ENCODE measurements around the gene CENPF.

CENPF gene

DNA sequence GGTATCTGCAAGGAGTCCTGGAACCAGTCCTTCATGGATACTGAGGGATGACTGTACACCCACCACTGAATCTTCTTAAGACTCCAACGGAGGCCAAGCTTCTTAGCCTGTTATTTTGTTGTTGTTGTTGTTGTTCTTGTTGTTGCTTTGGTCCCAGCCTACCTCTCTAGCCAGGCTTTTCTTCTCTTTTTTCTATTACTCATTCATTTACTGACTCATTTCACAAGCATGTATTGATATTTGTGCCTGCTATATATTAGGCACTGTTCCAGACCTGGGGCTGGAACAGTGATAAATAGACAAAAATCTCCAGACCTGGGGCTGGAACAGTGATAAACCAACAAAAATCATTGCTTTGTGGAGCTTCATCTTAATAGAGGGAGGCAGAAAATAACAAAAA, 20.4 kb downstream of the CENPF start:
- no peak for DNase-seq (ENCODE audit: low read depth)

DNA sequence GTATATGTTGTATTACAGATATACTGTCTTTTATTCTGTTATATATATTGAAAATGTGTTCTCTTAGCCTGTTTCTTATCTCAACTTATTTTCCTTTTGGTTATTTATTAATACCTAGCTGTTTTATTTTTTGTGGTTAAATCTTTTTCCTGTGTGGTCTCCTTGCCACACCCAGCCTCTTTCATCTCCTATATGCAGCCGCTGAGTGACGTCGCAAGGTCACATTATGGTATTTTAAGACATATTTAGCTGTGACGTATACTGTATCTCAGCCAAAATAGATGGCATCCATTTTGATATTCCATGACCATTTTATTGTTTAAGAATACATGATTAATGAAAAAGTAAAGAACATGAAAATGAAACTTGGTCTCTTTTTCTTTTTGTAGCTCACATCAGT, 29.1 kb downstream of the CENPF start:
- DNase-seq (ENCODE audit: low read depth), result no peak

DNA sequence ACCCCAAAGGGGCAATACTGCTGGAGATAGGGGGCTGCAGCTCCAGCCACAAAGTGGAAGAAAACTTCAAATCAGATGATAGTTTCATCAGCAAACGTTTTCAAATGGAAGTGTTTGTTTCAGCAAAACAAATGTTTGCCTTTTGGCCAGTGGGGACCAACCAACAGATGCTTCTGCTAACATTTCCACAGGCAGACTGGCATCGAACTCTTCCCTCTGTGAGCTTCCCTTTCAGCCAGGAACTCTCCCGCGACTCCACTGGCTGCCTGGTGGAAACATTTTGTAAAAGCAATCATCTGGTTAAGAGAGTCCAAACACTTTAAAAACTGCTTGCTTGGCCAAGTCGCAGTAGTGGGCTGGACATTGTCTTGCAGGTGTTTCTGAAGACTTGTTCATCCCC, 30.7 kb downstream of the CENPF start:
- no peak for DNase-seq (ENCODE audit: low read depth)

DNA sequence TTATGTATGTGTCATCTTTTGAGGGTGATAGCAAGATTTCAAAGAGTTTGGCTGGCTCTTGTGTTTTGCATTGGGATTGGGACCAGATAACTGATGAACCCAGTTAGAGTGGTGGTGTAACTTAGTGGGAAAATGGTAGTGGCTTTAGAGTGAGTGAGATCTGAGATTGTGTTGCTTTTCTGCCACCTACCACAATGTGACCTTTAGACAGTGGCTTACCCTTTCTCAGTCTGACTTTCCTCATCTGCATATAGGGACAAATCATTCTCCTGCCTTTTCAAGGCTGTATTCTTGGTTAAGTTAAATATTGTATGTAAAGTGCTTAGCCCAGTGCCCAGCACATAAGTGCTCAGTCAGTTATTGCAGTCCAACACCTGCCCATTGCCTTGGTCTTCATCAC, 31.3 kb downstream of the CENPF start:
- DNase-seq (ENCODE audit: low read depth), result no peak

DNA sequence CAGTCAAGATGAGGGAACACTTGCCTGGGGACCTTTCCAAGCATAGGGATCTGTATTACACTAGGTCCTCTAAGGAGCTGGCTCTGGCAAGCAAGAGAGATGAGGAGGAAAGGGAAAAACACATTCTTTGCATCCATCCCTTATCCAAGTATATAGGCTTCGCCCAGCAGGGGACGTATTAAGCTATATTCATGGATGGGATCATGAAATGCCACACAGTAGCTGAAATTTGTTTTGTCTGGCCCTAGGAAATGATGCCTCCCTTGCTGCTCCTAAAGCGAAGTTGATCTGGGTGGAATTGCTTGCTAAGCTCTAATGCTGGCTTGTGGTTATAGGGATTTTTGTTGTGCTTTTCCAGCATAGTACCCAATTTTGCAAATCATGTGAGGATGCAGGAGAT, 32.1 kb downstream of the CENPF start:
- DNase-seq (ENCODE audit: low read depth), result no peak

DNA sequence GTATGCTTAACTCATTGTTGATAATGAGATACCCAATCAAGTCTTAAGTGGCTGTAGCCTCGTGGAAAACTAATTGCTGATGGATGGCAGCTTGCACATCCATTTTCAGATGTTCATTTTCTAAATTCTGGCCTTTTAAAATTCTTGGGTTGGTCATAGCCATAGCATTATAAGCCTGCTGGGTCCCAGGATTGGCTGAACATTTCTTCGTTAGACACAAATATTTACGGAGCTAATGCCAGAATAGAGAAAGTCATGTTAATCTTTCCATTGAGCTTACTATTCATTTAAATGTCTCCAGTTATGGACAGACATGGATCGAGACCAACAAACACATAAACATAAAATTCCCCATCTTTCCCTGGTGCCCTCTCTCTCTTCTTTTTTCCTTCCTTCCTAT, 32.5 kb downstream of the CENPF start:
- no peak for DNase-seq (ENCODE audit: low read depth)

DNA sequence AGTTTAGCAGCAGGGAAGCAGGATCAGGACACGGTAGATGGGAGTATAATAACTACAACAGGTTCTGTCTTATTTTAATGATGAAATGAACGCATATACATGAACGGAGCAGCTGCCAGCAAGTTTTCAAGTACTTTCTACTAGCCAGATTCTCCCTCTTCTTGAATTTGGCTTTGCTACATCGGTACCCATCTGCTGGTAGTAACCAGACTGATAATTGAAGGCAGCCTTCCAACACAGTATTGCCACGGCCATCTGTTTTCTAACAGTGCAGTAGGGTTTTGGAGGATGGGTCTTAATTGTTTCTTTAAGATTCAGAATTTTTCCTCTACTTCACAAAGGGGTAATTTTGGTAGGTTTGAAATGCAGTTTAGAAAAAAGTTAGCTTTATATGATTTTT, 33.4 kb downstream of the CENPF start:
- no peak for DNase-seq (ENCODE audit: low read depth)

DNA sequence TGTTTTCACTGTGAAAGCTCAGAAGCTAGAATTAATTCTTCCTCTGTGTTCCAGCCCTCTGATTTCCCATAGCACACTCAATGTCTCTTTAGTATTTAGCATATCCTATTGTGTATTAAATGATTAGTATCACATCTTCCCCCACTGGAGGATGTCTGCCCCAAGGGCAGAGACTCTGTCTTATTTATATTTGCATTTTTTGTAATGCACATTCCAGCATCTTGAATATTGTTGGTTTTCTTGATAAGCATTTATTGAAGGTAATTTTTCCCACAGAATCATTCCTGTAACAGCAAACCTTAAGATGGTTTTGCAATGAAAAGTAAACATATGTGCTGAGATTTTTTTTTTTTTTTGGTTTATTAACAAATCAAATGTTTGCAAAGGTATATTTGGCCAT, 34.1 kb downstream of the CENPF start:
- DNase-seq (ENCODE audit: low read depth), result no peak

DNA sequence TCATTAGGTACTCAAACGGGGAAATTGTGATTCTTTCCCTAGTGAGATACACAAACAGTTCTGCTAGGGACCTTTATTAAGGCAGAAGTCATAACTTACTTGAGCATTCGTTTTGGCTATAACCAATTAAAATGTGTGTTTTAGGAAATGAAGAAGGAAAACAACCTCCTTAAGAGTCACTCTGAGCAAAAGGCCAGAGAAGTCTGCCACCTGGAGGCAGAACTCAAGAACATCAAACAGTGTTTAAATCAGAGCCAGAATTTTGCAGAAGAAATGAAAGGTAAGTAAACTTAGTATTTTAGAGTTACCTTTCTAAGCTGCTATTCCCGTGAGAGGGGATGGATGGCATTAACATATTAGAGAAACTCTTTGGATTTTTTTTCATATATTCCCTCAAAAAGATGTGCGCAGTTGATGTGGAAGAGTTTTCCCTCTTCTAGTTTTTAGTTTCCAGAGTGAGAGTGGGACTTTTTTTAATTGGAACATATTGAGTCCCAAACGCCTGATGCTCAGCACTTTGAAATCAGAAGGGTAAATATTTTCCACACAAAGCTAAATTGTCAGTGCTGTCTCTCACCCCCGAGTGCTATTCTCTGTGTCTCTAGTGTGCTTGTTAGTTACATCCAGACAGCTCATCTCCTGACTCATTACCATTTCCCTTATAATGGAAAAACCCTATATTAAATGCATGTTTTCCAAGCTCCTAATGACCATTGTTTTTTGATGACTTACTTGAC, 34.9 kb downstream of the CENPF start:
- no peak for DNase-seq (ENCODE audit: low read depth)

DNA sequence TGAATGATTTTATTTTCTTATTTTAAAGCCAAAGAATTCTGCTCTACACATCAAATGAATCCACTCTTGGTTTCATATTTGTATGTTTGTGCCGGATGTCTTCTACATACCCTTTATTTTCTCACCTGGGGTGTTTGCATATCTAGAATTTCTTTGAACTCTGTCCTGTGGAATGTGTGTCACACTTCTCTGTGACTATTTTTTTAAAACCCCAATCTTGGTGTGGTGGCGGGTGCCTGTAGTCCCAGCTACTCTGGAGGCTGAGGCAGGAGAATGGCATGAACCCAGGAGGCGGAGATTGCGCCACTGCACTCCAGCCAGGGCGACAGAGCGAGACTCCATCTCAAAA, 35.4 kb downstream of the CENPF start:
- DNase-seq (ENCODE audit: low read depth), result no peak

DNA sequence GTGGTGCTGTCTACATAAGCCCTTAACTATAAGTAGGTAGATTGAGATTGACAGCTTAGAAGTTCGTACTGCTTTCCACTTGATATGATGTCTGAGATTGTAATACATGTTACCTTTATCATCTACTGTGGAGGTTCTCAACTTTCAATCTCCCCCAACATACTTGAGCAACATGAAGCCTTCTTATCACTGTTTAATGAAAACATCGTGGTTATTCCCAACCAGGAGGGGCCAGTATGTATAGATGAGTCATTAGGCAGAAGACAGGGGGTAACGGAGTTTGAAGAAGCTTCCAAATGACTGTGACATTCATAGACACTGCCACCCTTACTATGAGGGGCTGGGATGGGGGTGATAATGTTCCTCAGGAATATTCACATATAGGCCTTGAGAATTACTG, 36.0 kb downstream of the CENPF start:
- DNase-seq (ENCODE audit: low read depth), result no peak

DNA sequence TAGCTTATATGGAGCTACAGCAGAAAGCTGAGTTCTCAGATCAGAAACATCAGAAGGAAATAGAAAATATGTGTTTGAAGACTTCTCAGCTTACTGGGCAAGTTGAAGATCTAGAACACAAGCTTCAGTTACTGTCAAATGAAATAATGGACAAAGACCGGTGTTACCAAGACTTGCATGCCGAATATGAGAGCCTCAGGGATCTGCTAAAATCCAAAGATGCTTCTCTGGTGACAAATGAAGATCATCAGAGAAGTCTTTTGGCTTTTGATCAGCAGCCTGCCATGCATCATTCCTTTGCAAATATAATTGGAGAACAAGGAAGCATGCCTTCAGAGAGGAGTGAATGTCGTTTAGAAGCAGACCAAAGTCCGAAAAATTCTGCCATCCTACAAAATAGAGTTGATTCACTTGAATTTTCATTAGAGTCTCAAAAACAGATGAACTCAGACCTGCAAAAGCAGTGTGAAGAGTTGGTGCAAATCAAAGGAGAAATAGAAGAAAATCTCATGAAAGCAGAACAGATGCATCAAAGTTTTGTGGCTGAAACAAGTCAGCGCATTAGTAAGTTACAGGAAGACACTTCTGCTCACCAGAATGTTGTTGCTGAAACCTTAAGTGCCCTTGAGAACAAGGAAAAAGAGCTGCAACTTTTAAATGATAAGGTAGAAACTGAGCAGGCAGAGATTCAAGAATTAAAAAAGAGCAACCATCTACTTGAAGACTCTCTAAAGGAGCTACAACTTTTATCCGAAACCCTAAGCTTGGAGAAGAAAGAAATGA, 37.6 kb downstream of the CENPF start:
- DNase-seq (ENCODE audit: low read depth), result no peak

DNA sequence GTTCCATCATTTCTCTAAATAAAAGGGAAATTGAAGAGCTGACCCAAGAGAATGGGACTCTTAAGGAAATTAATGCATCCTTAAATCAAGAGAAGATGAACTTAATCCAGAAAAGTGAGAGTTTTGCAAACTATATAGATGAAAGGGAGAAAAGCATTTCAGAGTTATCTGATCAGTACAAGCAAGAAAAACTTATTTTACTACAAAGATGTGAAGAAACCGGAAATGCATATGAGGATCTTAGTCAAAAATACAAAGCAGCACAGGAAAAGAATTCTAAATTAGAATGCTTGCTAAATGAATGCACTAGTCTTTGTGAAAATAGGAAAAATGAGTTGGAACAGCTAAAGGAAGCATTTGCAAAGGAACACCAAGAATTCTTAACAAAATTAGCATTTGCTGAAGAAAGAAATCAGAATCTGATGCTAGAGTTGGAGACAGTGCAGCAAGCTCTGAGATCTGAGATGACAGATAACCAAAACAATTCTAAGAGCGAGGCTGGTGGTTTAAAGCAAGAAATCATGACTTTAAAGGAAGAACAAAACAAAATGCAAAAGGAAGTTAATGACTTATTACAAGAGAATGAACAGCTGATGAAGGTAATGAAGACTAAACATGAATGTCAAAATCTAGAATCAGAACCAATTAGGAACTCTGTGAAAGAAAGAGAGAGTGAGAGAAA, 38.4 kb downstream of the CENPF start:
- no peak for DNase-seq (ENCODE audit: low read depth)

DNA sequence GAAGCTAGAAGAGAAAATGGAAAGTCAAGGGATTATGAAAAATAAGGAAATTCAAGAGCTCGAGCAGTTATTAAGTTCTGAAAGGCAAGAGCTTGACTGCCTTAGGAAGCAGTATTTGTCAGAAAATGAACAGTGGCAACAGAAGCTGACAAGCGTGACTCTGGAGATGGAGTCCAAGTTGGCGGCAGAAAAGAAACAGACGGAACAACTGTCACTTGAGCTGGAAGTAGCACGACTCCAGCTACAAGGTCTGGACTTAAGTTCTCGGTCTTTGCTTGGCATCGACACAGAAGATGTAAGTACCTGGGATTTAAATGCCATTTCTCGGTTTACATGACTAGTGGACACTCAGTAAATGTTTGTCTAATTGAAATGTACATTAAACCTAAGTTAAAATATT, 40.0 kb downstream of the CENPF start:
- DNase-seq (ENCODE audit: low read depth), result no peak

DNA sequence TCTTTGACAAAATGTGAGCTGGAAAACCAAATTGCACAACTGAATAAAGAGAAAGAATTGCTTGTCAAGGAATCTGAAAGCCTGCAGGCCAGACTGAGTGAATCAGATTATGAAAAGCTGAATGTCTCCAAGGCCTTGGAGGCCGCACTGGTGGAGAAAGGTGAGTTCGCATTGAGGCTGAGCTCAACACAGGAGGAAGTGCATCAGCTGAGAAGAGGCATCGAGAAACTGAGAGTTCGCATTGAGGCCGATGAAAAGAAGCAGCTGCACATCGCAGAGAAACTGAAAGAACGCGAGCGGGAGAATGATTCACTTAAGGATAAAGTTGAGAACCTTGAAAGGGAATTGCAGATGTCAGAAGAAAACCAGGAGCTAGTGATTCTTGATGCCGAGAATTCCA, 42.7 kb downstream of the CENPF start:
- no peak for DNase-seq (ENCODE audit: low read depth)

DNA sequence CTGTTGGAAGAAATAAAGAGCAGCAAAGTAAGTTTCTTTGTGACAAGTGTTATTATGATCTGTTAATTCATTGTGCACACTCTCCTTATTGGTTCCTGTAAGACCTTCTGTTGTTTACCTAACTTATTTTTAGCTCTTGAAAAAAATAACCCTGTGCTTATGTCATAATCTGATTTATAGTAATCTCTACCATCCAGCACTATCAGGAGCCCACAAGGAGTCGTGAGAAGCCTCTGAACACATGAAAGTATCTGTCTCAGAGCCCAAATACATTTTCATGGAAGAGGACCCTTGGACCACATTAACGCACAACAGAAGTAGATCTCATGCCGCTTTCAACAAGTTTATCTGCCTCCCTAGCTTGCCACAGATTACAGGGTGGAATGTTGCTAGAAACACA, 45.8 kb downstream of the CENPF start:
- no peak for DNase-seq (ENCODE audit: low read depth)

DNA sequence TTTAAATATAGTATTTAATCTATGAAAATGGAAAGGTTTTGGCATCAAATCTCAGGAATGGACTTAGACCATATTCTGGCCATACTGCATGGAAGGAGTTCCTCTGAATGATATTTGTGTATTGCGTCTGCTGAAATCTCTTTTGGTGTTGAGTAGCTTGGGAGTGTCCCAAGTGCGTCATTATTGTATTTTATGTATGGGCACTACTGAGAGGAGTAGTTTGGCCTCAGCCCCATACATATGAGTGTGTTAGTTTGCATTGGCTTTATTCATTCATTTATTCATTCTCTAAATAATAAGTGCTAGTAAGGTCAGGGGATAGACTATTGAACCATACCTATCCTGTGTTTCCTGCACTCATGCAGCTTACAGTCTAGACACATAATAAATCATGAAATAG, 46.6 kb downstream of the CENPF start:
- DNase-seq (ENCODE audit: low read depth), result no peak

DNA sequence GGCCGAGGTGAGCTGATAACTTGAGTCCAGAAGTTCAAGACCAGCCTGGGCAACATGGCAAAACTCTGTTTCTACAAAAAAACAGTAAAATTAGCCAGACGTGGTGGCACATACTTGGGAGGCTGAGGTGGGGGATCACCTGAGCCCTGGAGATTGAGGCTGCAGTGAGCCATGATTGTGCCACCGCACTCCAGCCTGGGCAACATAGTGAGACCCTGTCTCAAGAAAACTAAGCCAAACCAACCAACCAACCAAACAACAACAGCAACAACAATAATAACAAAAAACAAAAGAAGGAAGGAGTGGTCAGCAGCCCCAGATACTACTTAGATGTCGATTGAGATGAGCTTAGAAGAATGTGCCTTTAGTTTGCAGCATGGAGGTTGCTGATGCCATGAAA, 47.7 kb downstream of the CENPF start:
- no peak for DNase-seq (ENCODE audit: low read depth)

DNA sequence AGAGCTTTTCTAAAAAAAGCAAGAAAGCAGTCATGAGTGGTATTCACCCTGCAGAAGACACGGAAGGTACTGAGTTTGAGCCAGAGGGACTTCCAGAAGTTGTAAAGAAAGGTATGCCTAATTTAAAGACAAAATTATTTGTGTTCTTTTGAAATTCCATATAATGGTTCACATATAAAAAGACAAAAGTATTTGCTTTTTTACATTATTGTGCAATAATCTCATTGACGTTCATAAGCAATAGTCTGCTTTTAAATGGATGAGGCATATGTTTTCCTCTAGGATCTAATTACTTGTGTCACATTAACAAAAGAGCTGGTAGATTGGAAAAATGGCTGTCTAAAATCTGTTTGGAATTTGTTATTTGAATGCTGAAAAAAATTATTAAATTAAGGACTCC, 54.3 kb downstream of the CENPF start:
- no peak for DNase-seq (ENCODE audit: low read depth)

DNA sequence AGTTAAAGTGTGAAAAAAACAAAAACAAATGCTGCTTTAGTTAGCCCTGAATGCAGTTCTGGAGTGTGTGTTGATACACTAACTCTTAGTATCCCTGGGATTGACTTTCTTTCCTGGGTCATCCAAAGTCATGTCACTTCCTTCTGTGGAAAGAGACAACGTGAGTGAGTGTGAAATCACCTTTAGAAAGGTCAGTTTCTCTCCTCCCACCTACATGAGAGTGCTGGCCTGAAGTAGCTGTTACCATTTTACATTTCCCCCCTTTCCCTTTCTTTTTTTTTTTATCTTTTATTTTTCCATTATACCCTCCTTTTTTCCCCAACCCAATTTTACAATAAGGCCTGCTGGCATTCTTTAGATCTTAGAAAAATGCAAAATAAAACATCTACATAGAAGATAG, 55.2 kb downstream of the CENPF start:
- no peak for DNase-seq (ENCODE audit: low read depth)

DNA sequence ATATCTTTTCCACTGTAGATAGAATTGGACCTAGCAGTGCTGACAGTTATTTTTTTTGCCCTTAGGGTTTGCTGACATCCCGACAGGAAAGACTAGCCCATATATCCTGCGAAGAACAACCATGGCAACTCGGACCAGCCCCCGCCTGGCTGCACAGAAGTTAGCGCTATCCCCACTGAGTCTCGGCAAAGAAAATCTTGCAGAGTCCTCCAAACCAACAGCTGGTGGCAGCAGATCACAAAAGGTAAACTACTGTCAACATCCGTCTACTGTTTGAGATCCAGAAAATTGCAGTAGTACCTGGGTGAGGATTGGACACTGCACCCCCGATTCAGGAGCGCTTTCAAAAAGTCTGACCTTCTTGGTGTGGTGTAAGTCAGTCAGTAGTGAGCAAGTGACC, 55.8 kb downstream of the CENPF start:
- no peak for DNase-seq (ENCODE audit: low read depth)

DNA sequence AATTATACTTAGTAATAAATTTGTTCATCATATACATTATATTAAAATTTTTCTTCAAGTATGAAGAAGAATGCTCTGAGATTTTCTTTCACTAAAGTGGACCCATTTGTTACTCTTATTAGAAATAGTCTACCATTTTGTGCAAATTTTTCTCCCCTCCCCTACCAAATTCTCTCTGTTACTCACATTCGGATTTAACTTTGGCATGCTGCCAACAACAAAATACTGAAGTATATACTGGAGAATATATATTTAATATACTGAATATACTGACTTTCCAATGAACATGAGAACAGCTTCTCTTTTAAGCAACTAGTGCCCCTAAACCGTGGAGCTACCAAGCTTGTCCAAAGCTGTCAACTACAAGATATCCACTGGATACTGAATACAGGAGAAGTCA, 57.2 kb downstream of the CENPF start:
- DNase-seq (ENCODE audit: low read depth), result no peak

DNA sequence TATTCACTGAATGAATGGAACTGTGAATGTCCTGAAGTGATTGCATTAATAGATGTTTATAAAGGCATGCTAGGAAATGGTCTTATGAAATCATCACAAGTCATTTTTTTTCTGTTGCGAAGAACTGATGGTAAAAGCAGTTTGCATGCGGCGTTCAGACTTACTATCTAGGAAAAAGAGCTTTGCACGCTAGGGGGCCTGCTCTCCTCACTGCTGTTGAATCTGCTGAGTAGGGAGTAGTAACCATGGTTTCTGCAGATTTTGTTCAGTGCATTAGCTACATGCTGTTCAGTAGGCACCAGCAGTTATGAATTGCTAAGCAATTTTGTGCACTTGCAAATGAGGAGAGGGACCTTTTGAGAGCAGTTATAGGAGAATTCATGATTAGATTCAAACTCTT, 57.9 kb downstream of the CENPF start:
- DNase-seq (ENCODE audit: low read depth), result no peak

Measured in activated T-cell treated with anti-CD3 and anti-CD28 coated beads for 24 hours (primary cell).